Uterus (tissue), 2 donors: ENCODE data around the gene PCDH8.

Experiments
- POLR2A ChIP-seq, 2 donors: fragments of 450-650 bp; IDR thresholded peaks; one replicate each; pipeline ENCODE4 v1.6.1; 2016; ENCODE audit warnings: antibody characterized with exemption in 2 of 2, mild to moderate bottlenecking in 1 of 2, moderate library complexity in 1 of 2
- TF ChIP-seq, protein P1 (sequence below), 4 experiments: fragments of 200-600 bp in 2 of 4; fragments of 450-650 bp in 2 of 4; sonication (generic) in 2 of 4; IDR thresholded peaks; one replicate each; pipeline ENCODE4 v1.5.1; 2016 to 2019; ENCODE audit warnings: antibody characterized with exemption in 4 of 4, mild to moderate bottlenecking in 2 of 4, moderate library complexity in 1 of 4

DNA sequence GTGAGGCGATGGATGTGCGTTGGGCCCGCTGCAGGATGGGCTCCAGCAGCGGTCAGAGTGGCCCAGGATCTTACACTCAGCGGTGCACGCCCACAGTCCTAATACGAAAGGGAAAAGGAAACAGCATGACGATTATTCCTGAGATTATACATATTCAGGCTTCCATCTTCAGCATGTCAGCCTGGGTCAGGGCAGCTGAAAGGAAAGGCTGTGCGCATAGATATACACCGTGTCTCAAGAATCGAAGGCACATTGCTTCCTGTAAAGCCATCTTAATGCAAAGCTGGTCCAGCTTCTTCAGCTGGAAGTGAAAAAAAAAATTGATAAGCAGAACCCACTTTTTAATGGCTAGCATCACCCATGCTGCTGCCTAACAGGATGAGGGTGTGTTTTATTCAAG lies 3.6 kb downstream of the PCDH8 start:
- TF ChIP-seq, protein P1, sequence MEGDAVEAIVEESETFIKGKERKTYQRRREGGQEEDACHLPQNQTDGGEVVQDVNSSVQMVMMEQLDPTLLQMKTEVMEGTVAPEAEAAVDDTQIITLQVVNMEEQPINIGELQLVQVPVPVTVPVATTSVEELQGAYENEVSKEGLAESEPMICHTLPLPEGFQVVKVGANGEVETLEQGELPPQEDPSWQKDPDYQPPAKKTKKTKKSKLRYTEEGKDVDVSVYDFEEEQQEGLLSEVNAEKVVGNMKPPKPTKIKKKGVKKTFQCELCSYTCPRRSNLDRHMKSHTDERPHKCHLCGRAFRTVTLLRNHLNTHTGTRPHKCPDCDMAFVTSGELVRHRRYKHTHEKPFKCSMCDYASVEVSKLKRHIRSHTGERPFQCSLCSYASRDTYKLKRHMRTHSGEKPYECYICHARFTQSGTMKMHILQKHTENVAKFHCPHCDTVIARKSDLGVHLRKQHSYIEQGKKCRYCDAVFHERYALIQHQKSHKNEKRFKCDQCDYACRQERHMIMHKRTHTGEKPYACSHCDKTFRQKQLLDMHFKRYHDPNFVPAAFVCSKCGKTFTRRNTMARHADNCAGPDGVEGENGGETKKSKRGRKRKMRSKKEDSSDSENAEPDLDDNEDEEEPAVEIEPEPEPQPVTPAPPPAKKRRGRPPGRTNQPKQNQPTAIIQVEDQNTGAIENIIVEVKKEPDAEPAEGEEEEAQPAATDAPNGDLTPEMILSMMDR (IDR thresholded peaks at IDR 0.05), result no peak
- no peak for TF ChIP-seq POLR2A (IDR thresholded peaks at IDR 0.05)
